Glomerular visceral epithelial cell (primary cell): Measurements from ENCODE around the gene SORCS2.

Experiments
- DNase-seq: peaks from one replicate; pipeline ENCODE4 v3.0.0-alpha.2; 2016; ENCODE audit errors: extremely low spot score

SORCS2 gene

GRCh38 chr4:7665321-7665720 is 473.0 kb downstream of the SORCS2 start:
- no peak for DNase-seq

- DNase-seq = no peak
Observed at GRCh38 chr4:7666011-7666410, 473.7 kb downstream of the SORCS2 start.

- no peak for DNase-seq
Observed at GRCh38 chr4:7666744-7667143, 474.4 kb downstream of the SORCS2 start.

- DNase-seq = no peak
Observed at GRCh38 chr4:7668271-7668670, 475.9 kb downstream of the SORCS2 start.

GRCh38 chr4:7668826-7669225 is 476.5 kb downstream of the SORCS2 start:
- no peak for DNase-seq

GRCh38 chr4:7672601-7673000 is 480.3 kb downstream of the SORCS2 start:
- DNase-seq = no peak

- DNase-seq = no peak
Observed at GRCh38 chr4:7673121-7673520, 480.8 kb downstream of the SORCS2 start.

GRCh38 chr4:7674706-7675105 is 482.4 kb downstream of the SORCS2 start:
- no peak for DNase-seq

- DNase-seq = no peak
Observed at GRCh38 chr4:7675136-7675535, 482.8 kb downstream of the SORCS2 start.

GRCh38 chr4:7675612-7676320 is 483.4 kb downstream of the SORCS2 start:
- DNase-seq = no peak

- no peak for DNase-seq
Observed at GRCh38 chr4:7676398-7676922, 484.1 kb downstream of the SORCS2 start.

GRCh38 chr4:7677086-7677485 is 484.7 kb downstream of the SORCS2 start:
- DNase-seq = no peak

- DNase-seq = no peak
Observed at GRCh38 chr4:7677799-7678301, 485.5 kb downstream of the SORCS2 start.

- no peak for DNase-seq
Observed at GRCh38 chr4:7678318-7678852, 486.0 kb downstream of the SORCS2 start.

- no peak for DNase-seq
Observed at GRCh38 chr4:7679406-7680040, 487.2 kb downstream of the SORCS2 start.

GRCh38 chr4:7680106-7680505 is 487.8 kb downstream of the SORCS2 start:
- DNase-seq = no peak

GRCh38 chr4:7680731-7681130 is 488.4 kb downstream of the SORCS2 start:
- DNase-seq = no peak

- no peak for DNase-seq
Observed at GRCh38 chr4:7683126-7683703, 490.9 kb downstream of the SORCS2 start.

- no peak for DNase-seq
Observed at GRCh38 chr4:7684294-7684693, 492.0 kb downstream of the SORCS2 start.

GRCh38 chr4:7686070-7686870 is 493.9 kb downstream of the SORCS2 start:
- no peak for DNase-seq

- DNase-seq = no peak
Observed at GRCh38 chr4:7687006-7687405, 494.7 kb downstream of the SORCS2 start.

- DNase-seq = no peak
Observed at GRCh38 chr4:7687796-7688195, 495.5 kb downstream of the SORCS2 start.
